Left forelimb (tissue), 1 donor: ENCODE data around the gene SCAND1.

ENCODE experiments used
- DNase-seq: peaks from one replicate; pipeline ENCODE4 v3.0.0-alpha.2; 2018; ENCODE audit warnings: low spot score

The SCAND1 gene

DNA sequence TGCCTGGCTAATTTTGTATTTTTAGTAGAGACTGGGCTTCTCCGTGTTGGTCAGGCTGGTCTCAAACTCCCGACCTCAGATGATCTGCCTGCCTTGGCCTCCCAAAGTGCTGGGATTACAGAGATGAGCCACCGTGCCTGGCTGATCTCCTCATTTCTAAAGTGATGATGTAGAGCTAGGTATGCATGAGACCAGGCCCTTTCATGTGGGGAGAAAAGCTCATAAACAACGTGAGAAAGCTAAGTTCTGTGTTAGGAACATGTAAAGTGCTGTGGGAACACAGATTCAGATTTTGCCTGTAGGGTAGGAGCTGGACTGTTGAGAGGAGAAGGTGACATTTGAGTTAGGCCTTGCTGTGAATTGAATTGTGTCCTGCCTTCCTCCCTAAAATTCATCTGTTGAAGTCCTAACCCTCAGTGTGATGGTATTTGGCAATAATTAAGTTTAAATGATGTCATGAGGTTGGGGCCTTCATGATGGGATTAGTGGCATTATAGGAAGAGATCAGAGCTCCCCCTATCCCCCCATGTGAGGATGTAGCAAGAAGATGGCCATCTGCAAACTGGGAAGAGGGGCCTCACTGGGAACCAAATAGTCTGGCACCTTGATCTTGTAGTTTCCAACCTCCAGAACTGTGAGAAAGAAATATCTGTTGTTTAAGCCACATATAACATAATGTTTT lies 49.2 kb downstream of the SCAND1 start:
- DNase-seq: no peak

- no peak for DNase-seq
These were observed 50.5 kb downstream of the SCAND1 start for GRCh38 chr20:35903843-35904242.
